Spinal cord (tissue), 10 donors: ENCODE data around the gene ROR1. TPM values are rescaled to one million over a fixed set of nuclear protein-coding genes. Genes with fewer than 3 reads are reported as not detected.

ENCODE experiments used
- DNase-seq, 6 donors: peaks; one replicate each; pipeline versions ENCODE4 v3.0.0 to v3.0.0-alpha.2; 2013 to 2015; ENCODE audit warnings: low spot score in 6 of 6, low read depth in 4 of 6
- H3K27ac ChIP-seq: one replicate; pipeline ENCODE4 v1.5.1; 2013; ENCODE audit warnings: low read depth, low read length, control low read depth
- H3K27me3 ChIP-seq: one replicate; pipeline ENCODE4 v1.6.1; 2013; ENCODE audit warnings: low read length; ENCODE audit not compliant: control insufficient read depth, insufficient read depth
- H3K36me3 ChIP-seq: one replicate; pipeline ENCODE4 v1.6.1; 2013; ENCODE audit warnings: low read length; ENCODE audit not compliant: control insufficient read depth, insufficient read depth
- H3K4me1 ChIP-seq: one replicate; pipeline ENCODE4 v1.6.1; 2013; ENCODE audit warnings: low read length; ENCODE audit not compliant: control insufficient read depth, insufficient read depth
- H3K4me3 ChIP-seq: one replicate; pipeline ENCODE4 v1.5.1; 2013; ENCODE audit warnings: low read depth, low read length, control low read depth
- H3K9me3 ChIP-seq: one replicate; pipeline ENCODE4 v1.6.1; 2013; ENCODE audit warnings: low read length; ENCODE audit not compliant: control insufficient read depth, insufficient read depth
- WGBS: methylation state at CpG from one replicate; pipeline ENCODE4 v1.1.5; 2013; ENCODE audit warnings: missing lambda C conversion rate; ENCODE audit not compliant: insufficient coverage; 5-methylcytosine and 5-hydroxymethylcytosine counted together
- polyA plus RNA-seq, 2 donors: library from polyadenylated mRNA; unstranded; fragments of 120-200 nt; gene quantifications; one replicate each; pipeline ENCODE4 v1.2.1, GENCODE V29; 2013; ENCODE audit not compliant: insufficient read length in 2 of 2
- total RNA-seq, 2 donors: library from RNA; depleted of rRNA in 1 of 2; stranded (reverse); fragments of 120-200 nt in 1 of 2; fragments of >200 nt in 1 of 2; gene quantifications; one replicate each; pipeline versions ENCODE4 v1.2.3 to v1.2.4, GENCODE V29; 2013 to 2014
- donor health status: healthy.

Gene ROR1
- total and polyA plus RNA-seq, 4 donors, result 4.0 to 16.5 (median 7.9) TPM

DNA sequence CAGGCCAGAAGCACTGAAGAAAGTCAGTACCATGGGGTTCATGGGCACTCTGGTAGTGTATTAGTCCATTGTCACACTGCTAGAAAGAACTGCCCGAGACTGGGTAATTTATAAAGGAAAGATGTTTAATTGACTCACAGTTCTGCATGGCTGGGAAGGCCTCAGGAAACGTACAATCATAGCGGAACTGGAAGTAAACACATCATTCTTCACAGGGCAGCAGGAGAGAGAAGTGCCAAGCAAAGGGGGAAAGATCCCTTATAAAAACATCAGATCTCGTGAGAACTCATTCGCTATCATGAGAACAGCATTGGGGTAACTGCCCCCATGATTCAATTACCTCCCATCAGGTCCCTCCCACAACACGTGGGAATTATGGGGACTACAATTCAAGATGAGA lies 20.2 kb upstream of the ROR1 start:
- Histone ChIP-seq H3K27me3 (no peaks in the 10 kb centered on the region), H3K27ac (no peak overlapping the region), H3K4me3 (no peak overlapping the region), H3K4me1 (no peaks in the 10 kb centered on the region), H3K36me3 (no peaks in the 10 kb centered on the region), H3K9me3 (no peaks in the 10 kb centered on the region)
- DNase-seq, result no peak
- 11% methylated on average over 1 of the region's 6 CpGs for WGBS

DNA sequence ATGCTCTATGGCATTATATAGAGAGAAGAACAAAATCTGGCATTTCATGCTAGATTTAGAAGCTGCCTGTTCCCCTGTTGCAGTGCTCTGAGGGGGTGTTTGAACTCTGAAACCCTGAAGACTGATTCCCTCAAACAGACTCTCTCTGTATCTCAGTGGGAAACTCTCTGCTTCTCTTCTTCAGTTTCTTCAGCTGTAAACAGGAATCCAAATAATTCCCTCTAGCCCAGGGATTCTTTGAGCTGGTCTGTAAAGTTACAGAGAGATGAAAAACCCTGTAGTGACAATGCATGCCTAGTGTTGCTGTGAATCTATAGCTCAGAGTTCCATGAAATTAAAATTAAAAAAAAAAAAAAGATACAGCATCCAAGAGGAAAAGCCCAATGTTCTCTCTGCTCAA lies 17.0 kb upstream of the ROR1 start:
- Histone ChIP-seq H3K27me3 (no peaks in the 10 kb centered on the region), H3K4me1 (no peaks in the 10 kb centered on the region), H3K4me3 (no peak overlapping the region), H3K27ac (peak overlapping the region; percentile 42), H3K36me3 (no peaks in the 10 kb centered on the region), H3K9me3 (no peaks in the 10 kb centered on the region)
- DNase-seq, result peak in 1 of 6 donors; percentile 23

DNA sequence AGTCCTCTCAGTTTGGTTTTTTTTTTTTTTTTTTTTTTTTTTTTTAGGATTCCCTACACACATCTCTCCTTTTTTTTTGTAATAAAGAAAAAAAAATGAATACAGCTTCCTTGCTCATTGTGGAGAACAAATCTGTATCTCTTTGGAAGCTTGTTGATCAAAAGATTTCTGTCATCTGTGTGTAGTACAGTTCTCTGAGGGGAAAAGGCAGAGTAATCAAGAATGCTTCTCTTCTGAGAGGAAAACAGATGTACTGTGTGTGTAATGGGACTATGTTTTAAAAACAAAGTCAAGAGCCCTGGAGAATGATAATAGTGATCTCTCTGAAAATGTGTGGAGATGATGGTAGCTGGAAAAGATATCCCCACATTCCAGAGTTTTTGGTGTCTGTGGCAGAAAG lies 16.5 kb upstream of the ROR1 start:
- no peaks in the 10 kb centered on the region for H3K27me3 ChIP-seq
- H3K4me1 ChIP-seq, result no peaks in the 10 kb centered on the region
- DNase-seq, result no peak
- H3K27ac ChIP-seq, result peak overlapping the region; percentile 42
- no peak overlapping the region for H3K4me3 ChIP-seq
- H3K9me3 ChIP-seq, result no peaks in the 10 kb centered on the region
- no peaks in the 10 kb centered on the region for H3K36me3 ChIP-seq

DNA sequence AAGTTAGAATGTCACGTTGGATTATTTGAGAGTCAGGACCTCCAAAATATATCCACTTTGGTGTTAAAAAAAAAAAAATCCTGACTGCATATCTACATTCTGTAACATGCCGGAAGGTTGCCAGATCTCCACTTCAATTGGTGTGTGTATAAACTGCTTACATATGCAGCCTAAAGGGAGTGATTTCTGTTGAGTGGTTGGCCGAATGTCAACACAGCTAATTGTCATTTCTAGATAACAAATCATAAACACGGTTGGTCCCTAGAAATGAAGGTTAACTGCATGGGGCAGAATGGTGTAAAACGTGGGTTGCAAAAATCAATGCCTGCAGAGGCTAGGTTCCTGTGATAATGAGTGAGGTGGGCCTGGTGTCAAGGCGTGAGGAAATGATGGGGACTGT lies 15.0 kb upstream of the ROR1 start:
- H3K27me3 ChIP-seq, result no peaks in the 10 kb centered on the region
- no peaks in the 10 kb centered on the region for H3K36me3 ChIP-seq
- no peaks in the 10 kb centered on the region for H3K4me1 ChIP-seq
- no CpG with 5 or more reads among the region's 6 CpGs for WGBS
- H3K27ac ChIP-seq, result no peak overlapping the region
- H3K9me3 ChIP-seq, result no peaks in the 10 kb centered on the region
- peak in 1 of 6 donors; percentile 64 for DNase-seq
- no peak overlapping the region for H3K4me3 ChIP-seq

DNA sequence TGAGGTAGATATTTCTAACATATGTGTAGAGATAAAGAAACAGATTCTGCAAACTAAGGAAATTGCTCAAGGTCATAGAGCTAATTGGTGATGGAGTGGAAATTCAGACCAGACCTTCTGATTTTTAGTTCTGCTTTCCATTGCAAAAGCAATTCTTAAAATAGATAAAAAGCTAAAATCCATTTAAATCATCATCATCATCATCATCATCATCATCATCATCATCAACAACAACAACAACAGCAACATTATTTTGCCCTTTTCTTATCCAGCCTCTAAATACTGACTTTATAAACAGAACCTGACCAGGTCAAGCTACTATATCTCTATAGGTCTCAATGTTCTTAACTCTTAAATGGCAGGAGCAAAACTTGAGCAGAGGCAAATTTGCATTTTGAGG lies 14.0 kb upstream of the ROR1 start:
- no peak overlapping the region for H3K27ac ChIP-seq
- no peak overlapping the region for H3K4me3 ChIP-seq

DNA sequence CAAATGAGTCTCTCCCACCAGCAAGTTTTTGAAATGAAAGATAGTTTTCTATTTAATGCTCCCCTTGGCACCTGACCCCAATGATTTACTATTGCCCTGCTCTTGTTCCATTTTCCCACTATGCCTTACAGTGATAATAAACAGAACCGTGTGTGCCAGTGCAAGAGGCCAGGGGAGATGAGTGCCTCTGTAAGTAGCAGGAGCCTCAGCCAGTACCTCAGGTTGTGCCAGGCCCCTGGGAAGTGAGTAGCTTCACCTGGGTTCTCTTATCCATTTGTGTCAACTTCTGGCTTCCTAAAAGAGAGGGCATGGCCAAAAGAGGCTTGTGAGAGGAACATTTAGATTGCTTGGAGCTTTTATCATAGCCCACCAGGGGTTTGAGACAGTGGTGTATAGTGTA lies 3.4 kb upstream of the ROR1 start:
- Histone ChIP-seq H3K4me3 (no peak overlapping the region), H3K4me1 (peaks cover 13% of the 10 kb centered on the region), H3K27me3 (peaks cover 6% of the 10 kb centered on the region), H3K9me3 (no peaks in the 10 kb centered on the region), H3K27ac (no peak overlapping the region), H3K36me3 (no peaks in the 10 kb centered on the region)
- 20% methylated on average over 1 of the region's 1 CpG for WGBS
- no peak for DNase-seq

More for the DNA sequence above, 14.0 kb upstream of the ROR1 start:
- Histone ChIP-seq H3K27me3 (no peaks in the 10 kb centered on the region), H3K36me3 (no peaks in the 10 kb centered on the region), H3K4me1 (no peaks in the 10 kb centered on the region), H3K9me3 (no peaks in the 10 kb centered on the region)
- no peak for DNase-seq

DNA sequence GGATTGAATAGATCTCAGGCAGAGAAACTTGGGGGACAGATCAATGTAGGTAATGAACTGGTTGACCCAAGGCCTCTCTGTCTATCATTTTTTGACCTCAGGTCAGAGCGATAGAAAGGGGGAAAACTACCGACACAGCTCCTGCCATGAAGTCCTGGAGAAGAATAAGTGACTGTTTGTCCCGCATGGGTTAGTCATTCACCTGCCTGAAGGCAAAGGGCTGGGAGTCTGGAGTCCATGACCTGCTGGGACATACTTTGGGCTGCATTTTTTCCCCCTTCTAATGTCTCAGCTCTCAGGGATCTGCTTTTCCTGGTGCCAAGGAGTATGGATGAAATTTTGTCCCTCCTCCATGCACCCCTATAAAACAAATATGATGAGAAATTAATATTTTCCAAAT lies 1.6 kb upstream of the ROR1 start:
- Histone ChIP-seq H3K4me3 (no peak overlapping the region), H3K4me1 (peaks cover 13% of the 10 kb centered on the region), H3K27ac (no peak overlapping the region), H3K9me3 (no peaks in the 10 kb centered on the region), H3K27me3 (peaks cover 12% of the 10 kb centered on the region), H3K36me3 (no peaks in the 10 kb centered on the region)
- no peak for DNase-seq
- WGBS, result 100% methylated on average over 1 of the region's 3 CpGs

DNA sequence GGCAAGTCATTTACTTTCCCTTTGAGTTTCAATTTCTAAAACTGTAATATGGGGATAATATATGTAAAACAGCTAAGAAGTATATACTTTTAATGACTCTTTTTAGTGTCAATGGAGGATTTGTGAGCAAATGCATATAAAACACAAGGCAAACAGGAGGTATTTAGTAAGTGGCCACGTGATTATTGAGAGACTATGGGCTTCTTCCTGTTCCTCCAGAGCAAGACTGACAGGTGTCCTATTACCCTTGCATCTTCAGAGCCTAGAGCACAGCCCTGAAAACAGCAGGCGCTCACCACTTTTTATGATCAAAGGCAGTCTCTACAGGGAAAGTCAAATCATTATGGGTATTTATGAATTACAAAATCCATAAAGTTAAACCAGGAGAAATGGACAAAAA lies 941 bp upstream of the ROR1 start:
- 20% methylated on average over 1 of the region's 2 CpGs for WGBS

DNA sequence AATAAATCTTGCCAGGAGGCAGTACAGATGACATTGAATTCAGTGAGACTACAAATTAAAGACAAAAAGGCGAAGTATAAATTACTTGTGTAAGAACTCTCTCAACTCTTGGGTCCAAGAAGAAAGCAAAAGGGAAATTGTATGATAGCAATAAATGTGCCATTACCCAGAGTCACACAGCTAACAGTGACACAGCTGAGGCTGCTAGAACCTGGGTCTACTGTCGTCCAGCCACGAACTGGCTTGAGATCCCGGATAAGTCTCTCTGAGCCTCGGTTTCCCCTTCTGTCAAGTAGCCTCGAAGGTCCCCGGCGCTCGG lies 362 bp upstream of the ROR1 start:
- Histone ChIP-seq H3K9me3 (no peaks in the 10 kb centered on the region), H3K27me3 (peaks cover 12% of the 10 kb centered on the region), H3K36me3 (no peaks in the 10 kb centered on the region), H3K27ac (peak overlapping the region; percentile 67), H3K4me1 (peaks cover 13% of the 10 kb centered on the region), H3K4me3 (peak overlapping the region; percentile 62)
- WGBS, result 0% methylated on average over 7 of the region's 9 CpGs
- no peak for DNase-seq

More for the DNA sequence above, 941 bp upstream of the ROR1 start:
- peaks cover 13% of the 10 kb centered on the region for H3K4me1 ChIP-seq
- no peak for DNase-seq
- H3K27me3 ChIP-seq, result peaks cover 12% of the 10 kb centered on the region
- H3K36me3 ChIP-seq, result no peaks in the 10 kb centered on the region
- no peak overlapping the region for H3K27ac ChIP-seq
- H3K9me3 ChIP-seq, result no peaks in the 10 kb centered on the region
- H3K4me3 ChIP-seq, result no peak overlapping the region

DNA sequence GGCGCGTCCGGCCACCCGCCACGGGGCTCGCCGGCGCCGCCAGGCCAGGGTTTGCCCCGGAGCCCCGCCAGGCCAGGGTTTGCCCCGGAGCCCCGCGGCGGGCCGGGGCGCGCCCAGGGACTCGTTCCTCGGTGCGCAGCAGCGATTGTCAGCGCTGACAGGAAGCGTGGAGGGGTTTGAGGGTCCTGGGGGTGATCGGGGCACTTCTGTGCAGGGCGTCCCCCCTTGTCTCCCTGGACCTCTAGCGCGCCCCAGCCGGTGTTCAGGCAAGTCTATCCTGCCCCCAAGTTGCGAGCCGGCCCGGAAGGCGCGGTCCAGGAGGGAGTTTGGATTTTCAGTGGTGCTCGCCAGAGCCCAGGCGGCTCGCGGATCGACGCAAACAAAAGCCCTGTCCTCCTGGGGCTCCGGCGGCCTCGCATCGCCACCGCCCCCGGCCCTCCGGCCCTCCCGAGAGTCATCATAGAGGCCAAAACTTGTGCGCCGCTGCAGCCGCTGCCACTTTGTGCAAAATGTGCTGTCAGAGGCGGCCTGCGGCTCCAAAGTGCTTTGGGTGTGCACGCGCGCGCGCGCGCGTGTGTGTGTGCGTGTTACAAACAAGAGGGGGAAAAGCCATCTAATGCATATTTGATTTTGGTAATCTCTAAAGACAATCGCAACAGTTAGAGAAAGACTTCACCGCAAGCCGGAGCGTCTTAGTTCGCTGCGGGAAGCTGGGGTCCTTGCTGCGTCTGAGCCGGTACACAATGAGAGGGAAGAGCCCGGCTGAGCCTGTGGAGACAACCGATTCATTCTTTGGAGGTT lies 1.0 kb downstream of the ROR1 start:
- no peaks in the 10 kb centered on the region for H3K36me3 ChIP-seq
- H3K27ac ChIP-seq, result peak overlapping the region; percentile 36
- peak in 3 of 6 donors; percentile 41 to 85 (median 84) for DNase-seq
- H3K4me3 ChIP-seq, result peak overlapping the region; percentile 69
- H3K9me3 ChIP-seq, result no peaks in the 10 kb centered on the region
- WGBS, result 0% methylated on average over 66 of the region's 72 CpGs
- H3K4me1 ChIP-seq, result peaks cover 13% of the 10 kb centered on the region
- H3K27me3 ChIP-seq, result peaks cover 12% of the 10 kb centered on the region
